ENCODE measurements around the gene LRRC75B.
"Not testable (repeated sequence)": the region's sequence is repeated elsewhere in the genome, so short reads cannot be mapped to it uniquely, and the experiment has no call there.

Gene LRRC75B

DNA sequence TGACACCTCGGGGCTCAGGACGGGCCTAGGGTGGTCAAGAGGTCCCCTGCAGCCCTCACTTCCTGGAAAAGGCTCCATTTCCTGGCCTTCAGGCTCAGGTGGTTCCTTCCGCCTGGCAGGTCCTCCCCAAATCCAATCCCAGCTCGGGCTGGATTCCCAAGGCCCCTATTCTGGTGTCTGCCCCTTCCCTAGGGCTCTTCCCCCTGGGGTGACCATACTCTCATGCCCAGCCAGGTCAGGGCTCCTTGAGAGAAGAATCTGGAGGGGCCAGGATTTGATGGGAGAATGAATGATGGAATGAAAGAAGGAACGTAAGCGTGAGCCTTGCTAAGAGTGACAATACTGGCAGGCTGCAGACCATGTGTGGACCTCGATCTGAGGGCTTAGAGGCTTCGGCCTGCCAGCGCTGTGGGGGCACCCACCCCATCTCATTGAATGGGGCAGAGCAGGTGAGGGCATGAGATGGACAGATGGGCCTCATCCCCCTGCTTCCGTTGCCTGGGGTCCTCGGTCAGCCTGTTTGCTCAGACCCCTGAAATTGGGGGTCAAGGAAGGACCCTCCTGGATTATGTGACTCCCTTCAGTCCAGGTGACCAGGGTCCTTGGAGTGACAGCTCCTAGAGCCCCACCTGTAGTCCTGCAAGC lies 9.4 kb upstream of the LRRC75B start:
- not testable (repeated sequence) for DNase-seq (ENCODE audit: low spot score)

DNA sequence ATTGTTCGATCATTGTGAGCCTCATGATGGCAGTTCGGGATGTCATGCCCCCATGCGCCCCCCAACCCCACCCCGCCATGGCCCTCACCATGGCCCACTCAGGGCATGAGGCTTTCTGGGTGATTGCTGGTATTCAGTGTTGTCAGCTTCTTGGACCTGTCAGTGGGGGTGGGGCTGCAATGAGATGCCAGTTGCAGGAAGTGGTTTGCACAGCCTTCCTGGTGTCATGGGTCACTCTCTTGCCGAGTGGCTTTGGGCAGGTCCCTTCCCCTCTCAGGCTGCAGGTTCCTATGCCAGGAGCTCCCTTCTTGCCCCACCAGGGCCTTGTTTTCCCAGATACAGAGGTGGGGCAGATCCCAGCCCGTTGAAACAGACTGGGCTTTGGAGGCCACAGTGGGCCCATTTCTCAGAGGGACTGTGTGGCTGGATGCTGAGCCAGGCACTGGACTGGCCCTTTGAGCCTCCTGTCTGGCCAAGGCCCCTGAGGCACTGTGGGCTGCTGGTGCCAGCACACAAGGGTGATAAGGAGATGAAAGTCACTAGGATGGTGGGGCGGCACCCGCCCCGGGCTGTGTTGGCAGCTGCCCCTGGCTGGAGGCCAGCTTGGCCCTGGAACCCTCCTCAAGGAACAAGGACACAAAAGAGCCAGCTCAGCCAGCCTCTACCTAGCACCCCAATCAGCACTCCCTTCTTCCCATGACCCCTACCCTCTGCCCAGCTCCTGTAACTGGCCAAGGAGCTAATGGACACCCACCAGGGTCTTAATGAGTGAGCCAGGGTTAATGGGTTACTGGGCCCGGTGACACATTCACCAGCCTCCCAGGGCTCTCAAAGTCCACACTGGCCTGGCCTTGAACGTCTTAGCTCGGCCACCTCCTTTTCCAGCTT lies 8.6 kb upstream of the LRRC75B start:
- no peak for DNase-seq (ENCODE audit: low spot score)

DNA sequence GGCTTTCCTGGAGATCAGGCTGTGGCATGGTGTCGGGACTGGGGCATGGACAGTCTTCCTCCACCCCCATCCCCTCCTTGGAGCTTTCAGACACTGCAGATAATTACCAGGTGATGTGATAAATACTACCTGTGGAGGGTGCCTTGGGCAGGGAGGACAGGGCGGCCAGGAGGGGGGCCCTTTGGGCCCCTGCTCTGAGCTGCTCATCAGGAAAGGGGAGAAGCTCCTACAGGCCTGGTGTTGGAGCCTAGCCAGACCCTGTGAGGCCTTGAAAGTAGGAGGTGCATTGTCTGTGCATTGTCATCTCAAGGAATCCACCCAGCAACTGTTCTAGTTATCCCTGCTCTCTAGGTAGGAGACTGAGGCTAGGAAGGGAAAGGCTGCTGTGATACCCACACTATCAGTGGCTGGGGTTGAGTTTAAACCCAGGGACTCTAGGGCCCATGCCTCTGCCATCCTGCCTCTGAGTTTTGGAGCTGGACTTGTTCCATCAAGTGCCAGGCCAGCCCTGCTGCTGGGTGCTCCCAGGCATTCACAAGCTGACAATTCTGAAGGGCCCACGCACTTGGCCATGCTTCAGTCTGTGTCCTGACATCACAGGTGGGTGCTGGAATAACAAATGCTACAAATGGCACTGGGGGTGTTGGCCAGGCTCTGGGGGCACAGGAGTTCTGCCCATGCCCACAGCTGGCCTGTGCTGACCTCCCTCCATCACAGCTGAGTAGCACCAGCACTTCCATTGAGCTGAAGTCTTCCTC lies 7.3 kb upstream of the LRRC75B start:
- DNase-seq (ENCODE audit: low spot score), result not testable (repeated sequence)

DNA sequence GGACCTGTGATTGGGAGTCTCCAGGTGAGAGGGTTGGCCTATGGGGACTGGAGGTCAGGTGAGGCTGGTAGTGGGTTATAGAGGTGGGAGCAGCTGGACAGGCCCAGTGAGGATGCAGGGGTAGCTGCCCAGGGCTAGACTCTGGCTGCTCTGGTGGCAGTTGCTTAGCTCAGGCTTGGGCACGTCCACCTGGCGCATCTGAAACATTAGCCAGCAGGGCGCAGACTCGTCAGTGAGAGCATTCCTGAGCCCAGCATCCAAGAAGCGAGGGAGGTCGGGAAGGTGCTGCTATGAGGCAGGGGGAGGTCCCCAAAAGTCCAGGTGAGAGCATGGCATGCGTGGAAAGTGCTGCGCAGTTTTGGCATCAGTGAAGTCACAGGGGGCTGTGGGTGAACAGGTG lies 6.6 kb upstream of the LRRC75B start:
- DNase-seq (ENCODE audit: low spot score), result no peak

DNA sequence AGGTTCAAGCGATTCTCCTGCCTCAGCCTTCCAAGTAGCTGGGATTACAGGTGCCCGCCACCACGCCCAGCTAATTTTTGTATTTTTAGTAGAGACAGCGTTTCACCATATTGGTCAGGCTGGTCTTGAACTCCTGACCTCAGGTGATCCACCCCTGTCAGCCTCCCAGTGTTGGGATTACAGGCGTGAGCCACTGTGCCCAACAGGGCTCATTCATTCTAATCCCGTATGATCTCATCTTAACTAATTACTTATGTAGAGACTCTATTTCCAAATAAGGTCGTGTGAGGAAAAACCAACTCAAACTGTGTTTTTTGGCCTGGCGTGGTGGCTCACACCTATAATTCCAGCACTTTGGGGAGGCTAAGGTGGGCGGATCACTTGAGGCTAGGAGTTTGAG lies 4.2 kb upstream of the LRRC75B start:
- DNase-seq (ENCODE audit: low spot score), result not testable (repeated sequence)

DNA sequence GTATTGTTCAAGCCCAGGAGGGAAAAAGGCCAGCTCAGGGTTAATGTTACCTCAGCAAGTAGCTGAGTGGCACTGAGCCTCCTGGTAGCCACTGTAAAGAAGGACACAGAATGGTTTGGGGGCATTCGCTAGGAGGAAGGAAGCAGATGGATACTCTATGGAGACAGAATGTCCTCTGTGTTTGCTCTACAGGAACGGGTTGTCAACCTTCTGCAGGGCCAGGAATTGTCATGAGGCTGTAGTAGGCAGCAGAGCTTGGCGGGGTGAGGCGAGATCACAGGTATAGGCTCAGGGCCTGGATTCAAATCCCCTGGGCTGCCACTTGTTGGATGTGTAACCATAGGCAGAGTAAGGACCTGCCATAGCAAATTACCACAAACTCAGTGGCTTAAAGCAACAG lies 3.0 kb upstream of the LRRC75B start:
- DNase-seq (ENCODE audit: low spot score), result no peak

DNA sequence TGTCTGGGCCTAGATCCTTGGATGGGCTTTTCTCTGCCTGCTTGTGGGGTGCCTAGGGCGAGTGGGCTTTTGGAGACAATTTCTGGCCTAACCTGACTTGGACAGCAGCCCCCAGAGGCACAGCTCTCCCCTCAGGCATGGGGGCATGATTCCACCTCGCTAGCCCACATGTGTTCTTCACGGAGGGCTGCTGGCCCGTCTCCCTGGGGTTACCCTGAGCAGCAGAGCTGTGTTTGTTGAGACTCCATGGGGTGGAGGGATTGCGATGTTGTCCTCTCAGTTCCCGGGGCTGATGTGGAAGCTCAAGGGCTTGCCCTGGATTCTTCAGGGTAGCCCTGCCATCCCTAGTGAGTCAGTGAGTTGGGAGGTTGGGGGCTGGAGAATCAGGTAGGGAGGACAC lies 2.4 kb upstream of the LRRC75B start:
- no peak for DNase-seq (ENCODE audit: low spot score)

DNA sequence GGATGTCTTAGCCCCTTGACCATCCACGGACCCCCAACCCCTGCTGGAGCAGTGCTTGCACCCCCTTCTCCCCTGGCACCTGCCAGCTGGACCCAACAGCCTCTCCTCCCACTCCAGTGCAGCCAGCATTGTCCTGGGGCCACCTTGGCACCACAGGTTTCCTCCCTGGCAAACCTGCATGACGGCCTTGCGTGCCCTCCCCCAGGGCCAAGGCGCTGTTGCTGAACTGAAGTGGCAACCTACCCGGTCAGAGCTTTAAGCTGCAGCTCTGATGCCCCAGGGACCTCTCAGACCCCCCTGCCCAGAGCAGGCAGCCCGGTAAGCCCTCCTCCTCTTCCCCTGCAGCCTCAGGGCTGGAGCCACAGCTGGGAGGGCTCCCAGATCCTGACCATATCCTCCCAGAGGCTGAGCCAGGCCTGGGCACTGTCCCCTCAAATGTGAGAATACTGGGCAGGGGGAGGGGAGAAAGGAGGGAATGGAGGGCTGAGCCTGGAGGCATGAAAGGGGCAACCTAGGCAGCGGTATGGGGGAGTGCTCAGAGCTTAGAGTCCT lies 1.8 kb upstream of the LRRC75B start:
- DNase-seq (ENCODE audit: low spot score), result no peak

DNA sequence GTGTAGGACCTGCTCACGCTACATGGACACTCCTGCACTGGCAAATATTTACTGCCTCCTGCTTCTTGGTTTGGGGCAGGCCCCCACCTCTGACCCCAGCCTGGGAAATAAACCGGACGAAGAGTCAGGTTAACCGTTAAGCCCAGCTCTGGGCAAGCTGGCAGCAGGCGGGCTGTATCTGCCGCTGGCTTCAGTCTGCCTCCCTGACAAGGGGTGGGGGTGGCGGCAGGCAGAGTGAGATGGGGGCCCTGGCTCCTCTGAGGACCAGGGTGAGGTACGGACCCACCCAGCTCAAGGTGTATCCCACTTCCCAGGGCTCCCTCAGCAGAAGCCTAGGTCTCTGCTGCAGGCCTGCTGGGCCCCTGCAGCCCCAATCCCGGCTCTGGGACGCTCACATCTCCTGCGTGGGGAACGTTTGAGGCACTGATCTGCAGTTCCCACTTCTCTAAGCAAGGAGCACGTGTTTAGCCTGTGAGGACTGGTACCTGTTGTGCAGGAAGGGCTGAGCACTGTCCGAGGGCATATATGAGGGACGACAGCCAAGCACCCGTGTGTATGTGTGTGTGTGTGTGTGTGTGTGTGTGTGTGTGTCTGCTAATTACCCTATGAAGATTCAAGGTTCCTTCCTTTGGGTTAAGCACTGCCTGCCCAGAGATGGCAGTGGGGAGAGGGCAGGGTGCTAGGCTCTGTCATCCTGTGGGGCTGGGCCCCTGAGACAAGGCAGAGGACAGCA lies 1.1 kb upstream of the LRRC75B start:
- DNase-seq (ENCODE audit: low spot score), result no peak

DNA sequence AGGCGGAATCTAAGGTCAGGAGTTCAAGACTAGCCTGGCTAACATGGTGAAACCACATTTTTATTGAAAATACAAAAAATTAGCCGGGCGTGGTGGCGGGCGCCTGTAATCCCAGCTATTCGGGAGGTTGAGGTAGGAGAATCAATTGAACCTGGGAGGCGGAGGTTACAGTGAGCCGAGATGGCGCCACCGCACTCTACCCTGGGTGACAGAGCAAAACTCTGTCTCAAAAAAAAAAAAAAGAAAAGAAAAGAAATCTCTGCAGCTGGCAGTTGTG lies 624 bp upstream of the LRRC75B start:
- DNase-seq (ENCODE audit: low spot score), result not testable (repeated sequence)

DNA sequence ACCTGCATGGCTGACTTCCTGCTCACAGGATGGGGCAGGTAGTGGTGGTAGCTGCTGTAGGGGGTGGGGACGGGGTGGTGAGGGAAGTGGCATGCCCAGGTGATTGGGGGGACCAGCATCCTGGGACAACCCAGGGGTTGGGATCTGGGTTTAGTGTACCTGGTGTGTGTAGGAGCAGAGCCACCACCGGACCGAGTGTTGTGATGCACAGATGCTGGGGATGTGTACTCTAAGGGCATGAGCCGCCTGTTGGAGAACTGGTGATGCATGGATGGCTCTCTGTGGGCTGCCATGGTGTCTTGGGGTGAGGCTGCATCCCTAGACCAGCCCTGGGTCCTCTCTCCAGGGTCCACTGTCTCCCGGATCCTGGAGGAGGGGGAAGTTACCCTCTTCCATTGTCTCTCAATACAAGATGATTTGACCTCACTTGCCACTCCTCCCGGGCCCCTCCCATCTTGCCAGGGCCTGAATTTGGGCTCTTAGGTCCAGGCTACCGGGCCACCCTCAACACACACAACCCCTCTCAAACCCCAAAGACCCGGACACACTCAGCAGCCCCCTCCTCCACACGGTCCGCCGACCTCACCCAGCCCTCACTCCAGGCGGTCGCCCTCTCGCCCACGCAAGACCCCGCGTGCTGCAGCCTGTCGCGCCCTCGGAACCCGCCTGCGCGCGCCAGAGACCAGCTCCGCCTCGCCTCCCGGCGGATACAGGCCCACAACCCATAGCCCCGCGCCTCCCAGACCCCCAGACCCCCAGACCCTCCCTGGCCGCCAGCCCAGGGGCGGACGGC lies 619 bp downstream of the LRRC75B start:
- peak; percentile 55 for DNase-seq (ENCODE audit: low spot score)

DNA sequence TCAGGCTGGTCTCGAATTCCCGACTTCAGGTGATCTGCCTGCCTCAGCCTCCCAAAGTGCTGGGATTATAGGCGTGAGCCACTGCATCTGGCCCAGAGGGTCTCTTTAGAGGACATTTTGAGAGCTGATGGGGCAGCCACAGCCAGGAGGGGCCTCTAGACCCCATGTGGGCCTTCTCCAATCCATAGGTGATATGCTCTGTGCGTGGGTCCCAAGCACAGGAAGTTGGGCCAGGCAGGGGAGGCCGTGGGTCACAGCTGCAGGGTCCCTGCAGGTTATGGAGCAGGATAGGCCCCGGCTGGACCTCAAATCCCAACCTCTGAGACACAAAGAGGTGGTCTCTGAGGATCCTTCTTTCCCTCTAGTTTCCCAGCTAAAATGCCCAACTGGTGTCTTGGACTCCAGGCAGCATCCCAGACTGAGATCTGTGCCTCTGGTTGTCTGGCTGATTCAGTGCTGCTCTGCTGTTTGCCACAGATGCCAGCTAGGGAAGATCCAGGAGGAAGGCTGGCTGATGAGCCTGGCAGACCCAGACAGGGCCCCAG lies 1.5 kb downstream of the LRRC75B start:
- peak; percentile 29 for DNase-seq (ENCODE audit: low spot score)

DNA sequence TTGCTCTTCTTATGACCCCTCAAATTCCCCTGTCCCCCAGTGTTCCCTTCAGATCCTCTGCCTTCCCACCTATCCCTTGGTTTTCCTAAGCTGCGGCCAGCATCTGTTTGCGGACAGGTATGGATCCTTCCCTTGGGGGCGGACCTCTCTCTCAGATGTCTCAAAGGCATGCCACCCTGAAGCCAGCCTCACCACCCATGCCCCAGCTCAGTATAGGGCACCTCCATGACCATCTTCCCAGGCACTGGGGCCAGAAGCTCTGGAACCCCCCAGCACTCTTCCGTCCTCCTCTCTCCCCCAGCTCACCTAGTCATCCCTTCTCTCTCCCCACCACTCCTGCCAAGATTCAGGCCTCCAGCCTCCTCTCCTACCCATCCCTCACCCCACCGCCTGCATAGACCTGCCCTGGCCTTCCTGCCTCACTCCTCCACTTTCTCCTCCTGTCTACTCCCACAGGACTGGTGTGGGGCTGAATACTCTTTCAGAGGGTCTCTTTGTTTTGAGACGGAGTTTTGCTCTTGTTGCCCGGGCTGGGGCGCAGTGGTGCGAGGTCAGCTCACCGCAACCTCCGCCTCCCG lies 2.2 kb downstream of the LRRC75B start:
- DNase-seq (ENCODE audit: low spot score), result no peak

DNA sequence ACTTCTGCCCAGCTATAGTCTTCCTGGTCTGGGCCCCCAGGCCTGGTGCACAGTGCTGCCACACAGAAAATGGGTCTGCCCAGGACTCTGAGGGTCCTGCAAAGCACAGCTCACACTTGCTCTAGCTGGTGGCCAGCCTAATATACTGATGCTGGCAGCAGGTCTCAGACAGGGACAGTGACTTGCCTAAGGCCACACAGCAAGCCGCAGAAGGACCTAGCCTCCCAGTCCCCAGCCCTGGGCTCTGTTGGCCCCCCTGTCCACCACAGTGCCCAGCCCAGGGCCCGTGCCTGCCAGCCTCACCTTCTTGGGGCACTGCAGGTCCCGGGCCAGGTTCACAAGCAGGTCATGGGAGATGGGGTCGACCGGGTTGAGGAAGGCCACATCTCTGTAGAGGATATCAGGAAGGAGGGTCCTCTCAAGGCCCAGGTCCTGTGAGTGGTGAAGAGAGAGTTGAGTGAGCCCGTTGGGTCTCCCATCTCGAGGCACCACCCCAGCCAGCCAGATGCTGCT lies 3.3 kb downstream of the LRRC75B start:
- DNase-seq (ENCODE audit: low spot score), result no peak

DNA sequence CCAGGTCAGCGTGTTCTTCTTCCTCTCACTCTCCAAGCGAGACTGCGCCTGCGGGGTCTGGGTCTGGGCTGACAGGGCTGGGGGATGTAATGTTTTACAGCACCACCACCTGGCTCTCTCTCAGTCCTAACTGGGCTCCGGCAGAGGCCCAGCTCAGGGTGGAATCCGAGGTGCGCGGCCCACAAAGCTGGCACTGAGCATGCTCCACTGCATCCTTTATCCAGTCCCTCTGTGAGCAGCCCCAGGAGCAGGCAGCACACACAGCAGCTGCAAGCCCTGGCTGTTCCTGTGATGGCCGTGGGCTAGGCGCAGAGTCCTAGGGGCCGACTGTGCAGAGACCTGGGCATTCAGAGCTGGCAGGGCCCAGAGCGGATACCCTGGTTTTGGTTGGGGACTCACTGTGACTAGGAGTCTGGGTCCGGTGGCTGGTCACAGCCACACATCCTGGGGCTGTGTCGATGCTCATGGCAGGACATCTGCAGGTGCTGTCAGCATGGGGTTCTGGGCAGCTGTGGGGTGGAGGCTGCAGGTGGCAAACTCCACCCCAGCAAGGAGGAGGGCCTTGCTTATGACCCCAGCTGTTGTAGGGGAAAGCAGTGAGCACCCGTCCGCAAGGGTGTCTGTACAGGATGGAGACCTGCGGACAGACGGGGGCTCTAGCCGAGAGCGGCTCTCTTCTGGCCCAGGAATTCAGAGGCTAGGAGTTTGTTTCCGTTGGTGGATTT lies 4.0 kb downstream of the LRRC75B start:
- no peak for DNase-seq (ENCODE audit: low spot score)

DNA sequence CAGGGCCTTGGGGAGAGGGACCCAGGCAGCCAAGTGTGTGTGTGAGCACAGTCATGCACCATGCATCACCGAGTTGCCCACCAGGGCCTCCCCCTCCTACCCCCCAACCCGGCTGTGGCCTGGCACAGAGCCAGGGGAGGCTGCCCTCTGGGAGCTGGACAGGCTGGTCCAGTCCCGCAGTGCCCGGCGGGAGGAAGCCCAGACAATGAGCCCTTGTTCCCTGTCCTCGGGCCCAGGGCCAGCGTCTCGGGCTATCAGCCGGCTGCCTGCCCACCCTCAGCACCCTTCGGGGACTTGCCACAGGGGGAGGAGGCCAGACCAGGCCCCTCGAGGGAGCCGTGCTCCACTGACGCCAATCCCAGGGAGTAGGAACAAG lies 4.5 kb downstream of the LRRC75B start:
- DNase-seq (ENCODE audit: low spot score), result no peak

DNA sequence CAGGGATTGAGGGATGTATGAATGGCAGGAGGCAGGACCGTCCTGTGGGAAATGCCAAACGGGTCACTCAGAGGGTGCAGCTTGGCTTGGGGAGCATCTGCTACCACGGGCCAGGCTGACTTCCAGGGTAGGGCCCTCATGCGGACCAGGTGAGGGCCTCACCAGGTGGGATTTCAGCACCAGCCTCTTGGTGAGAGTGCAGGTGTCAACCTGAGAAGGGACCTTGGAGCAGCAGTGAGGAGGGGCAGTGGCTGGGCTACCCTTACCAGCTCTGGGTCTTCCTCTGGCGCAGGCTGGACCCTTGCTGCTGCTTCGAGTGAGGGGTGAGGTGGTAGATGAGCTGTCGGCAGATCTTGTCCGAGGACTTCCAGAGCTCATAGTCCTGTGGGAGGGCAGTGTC lies 4.9 kb downstream of the LRRC75B start:
- DNase-seq (ENCODE audit: low spot score), result no peak

DNA sequence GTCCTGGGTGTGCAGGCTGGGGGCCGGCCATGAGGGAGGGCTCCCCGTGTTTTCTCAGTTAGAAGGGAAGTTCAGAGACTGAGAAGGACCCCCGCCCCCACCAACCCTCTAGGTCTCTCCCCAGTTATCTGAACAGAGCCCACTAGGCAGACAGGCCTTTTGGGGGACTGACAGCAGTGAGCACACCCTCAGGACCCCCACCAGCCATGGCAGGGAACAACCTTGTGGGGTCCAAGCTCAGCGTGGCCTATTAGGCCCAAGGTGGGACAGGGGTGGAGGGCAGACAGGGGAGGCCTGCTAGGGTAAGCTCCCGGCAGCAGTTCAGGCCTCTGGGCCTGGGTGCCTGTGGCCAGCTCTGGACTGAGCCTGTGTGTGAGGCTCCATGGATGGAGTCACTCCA lies 5.6 kb downstream of the LRRC75B start:
- no peak for DNase-seq (ENCODE audit: low spot score)

DNA sequence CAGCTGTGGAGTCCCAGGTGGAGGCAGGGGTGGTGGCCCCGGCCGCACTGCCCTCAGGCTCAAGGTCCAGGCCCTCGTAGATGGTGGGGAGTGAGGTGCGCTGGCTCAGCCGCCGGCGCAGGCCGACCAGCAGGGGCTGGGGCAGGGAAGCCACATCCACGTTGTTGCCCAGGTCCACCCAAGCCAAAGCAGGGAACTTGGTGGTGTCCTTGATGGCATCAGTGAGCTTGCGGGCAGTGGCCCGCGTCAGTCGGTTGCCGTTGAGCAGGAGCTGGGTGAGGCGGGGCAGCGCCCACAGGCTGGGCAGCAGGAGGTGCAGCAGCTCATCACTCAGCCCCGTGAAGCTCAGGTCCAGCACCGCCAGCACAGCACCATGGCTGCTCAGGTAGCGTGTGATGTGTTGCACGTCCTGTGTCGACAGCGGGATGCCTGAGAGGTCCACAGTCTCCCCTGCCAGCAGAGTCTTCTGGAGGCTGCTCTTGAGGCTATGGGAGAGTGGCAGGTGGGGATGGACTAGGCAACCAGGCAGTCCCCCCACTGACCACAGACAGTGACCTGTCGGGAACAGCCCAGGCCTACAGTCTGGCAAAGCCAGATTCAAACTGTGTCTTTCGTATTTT lies 6.8 kb downstream of the LRRC75B start:
- DNase-seq (ENCODE audit: low spot score), result no peak

All from cerebellar cortex (tissue), 1 donor.